ENCODE data around the gene SSBP4. TPM values are rescaled to one million over a fixed set of nuclear protein-coding genes. Genes with fewer than 3 reads are reported as not detected.
A peak's percentile ranks its signal among the peaks of the same experiment; 100 is the strongest.

SSBP4 gene
- total and polyA plus RNA-seq, 9 of the 15 experiments (the other 6 are each of a cell fraction or from before 2014, with no cell fraction given) = 1.1 to 189 (median 39.0) TPM

GRCh38 chr19:18388100-18388959 lies 30.9 kb upstream of the SSBP4 start (continued):
- TF ChIP-seq, protein P1, sequence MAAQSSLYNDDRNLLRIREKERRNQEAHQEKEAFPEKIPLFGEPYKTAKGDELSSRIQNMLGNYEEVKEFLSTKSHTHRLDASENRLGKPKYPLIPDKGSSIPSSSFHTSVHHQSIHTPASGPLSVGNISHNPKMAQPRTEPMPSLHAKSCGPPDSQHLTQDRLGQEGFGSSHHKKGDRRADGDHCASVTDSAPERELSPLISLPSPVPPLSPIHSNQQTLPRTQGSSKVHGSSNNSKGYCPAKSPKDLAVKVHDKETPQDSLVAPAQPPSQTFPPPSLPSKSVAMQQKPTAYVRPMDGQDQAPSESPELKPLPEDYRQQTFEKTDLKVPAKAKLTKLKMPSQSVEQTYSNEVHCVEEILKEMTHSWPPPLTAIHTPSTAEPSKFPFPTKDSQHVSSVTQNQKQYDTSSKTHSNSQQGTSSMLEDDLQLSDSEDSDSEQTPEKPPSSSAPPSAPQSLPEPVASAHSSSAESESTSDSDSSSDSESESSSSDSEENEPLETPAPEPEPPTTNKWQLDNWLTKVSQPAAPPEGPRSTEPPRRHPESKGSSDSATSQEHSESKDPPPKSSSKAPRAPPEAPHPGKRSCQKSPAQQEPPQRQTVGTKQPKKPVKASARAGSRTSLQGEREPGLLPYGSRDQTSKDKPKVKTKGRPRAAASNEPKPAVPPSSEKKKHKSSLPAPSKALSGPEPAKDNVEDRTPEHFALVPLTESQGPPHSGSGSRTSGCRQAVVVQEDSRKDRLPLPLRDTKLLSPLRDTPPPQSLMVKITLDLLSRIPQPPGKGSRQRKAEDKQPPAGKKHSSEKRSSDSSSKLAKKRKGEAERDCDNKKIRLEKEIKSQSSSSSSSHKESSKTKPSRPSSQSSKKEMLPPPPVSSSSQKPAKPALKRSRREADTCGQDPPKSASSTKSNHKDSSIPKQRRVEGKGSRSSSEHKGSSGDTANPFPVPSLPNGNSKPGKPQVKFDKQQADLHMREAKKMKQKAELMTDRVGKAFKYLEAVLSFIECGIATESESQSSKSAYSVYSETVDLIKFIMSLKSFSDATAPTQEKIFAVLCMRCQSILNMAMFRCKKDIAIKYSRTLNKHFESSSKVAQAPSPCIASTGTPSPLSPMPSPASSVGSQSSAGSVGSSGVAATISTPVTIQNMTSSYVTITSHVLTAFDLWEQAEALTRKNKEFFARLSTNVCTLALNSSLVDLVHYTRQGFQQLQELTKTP (IDR thresholded peaks at IDR 0.05; ENCODE audit: low read depth in 1 of 2, partially characterized antibody in 2 of 2) = peak in 1 of 2 experiments; percentile 61
- no peak for TF ChIP-seq PURB (CRISPR knock-in tag; IDR thresholded peaks at IDR 0.05; ENCODE audit: low read depth)
- TF ChIP-seq ZNF124 (CRISPR knock-in tag; IDR thresholded peaks at IDR 0.05) = peak; percentile 92; the same call in 1 of the 2 replicates
- peak in 1 of 2 experiments; percentile 58; a peak in 1 of 4 replicates for TF ChIP-seq KDM4B (IDR thresholded peaks at IDR 0.05; ENCODE audit: borderline replicate concordance in 2 of 2, low read depth in 1 of 2)
- no peak for TF ChIP-seq KLF6 (CRISPR knock-in tag; IDR thresholded peaks at IDR 0.05; ENCODE audit: borderline replicate concordance)
- TF ChIP-seq, protein P2, sequence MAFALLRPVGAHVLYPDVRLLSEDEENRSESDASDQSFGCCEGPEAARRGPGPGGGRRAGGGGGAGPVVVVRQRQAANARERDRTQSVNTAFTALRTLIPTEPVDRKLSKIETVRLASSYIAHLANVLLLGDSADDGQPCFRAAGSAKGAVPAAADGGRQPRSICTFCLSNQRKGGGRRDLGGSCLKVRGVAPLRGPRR (CRISPR knock-in tag; IDR thresholded peaks at IDR 0.05) = no peak
- peak; percentile 97 for TF ChIP-seq HMGXB4 (CRISPR knock-in tag; IDR thresholded peaks at IDR 0.05)
- no peak for TF ChIP-seq NCOA2 (IDR thresholded peaks at IDR 0.05; ENCODE audit: partially characterized antibody in 2 of 2)
- TF ChIP-seq NFIX (CRISPR knock-in tag; IDR thresholded peaks at IDR 0.05; ENCODE audit: low read depth) = no peak
- TF ChIP-seq POLR2H (tag; IDR thresholded peaks at IDR 0.05; ENCODE audit: low read depth) = no peak
- peak; percentile 27; the same call in 1 of the 2 replicates for TF ChIP-seq ARID1B (IDR thresholded peaks at IDR 0.05)
- TF ChIP-seq NFE2L1 (tag; IDR thresholded peaks at IDR 0.05; ENCODE audit: borderline replicate concordance, low read depth) = no peak
- peak; percentile 89 for TF ChIP-seq PCBP1 (IDR thresholded peaks at IDR 0.05; ENCODE audit: low read depth, low read length, poor library complexity, severe bottlenecking)
- TF ChIP-seq ZNF436 (CRISPR knock-in tag; IDR thresholded peaks at IDR 0.05) = no peak
- peak; percentile 95 for TF ChIP-seq ZNF592 (IDR thresholded peaks at IDR 0.05)

Data from K562 (cell line).